Embryonic facial prominence (tissue), 1 donor: ENCODE results near the gene LTC4S.
A peak's percentile ranks its signal among the peaks of the same experiment; 100 is the strongest.

Source experiments
- DNase-seq: peaks from one replicate; pipeline ENCODE4 v3.0.0-alpha.2; 2016; ENCODE audit errors: extremely low spot score

Gene LTC4S

DNA sequence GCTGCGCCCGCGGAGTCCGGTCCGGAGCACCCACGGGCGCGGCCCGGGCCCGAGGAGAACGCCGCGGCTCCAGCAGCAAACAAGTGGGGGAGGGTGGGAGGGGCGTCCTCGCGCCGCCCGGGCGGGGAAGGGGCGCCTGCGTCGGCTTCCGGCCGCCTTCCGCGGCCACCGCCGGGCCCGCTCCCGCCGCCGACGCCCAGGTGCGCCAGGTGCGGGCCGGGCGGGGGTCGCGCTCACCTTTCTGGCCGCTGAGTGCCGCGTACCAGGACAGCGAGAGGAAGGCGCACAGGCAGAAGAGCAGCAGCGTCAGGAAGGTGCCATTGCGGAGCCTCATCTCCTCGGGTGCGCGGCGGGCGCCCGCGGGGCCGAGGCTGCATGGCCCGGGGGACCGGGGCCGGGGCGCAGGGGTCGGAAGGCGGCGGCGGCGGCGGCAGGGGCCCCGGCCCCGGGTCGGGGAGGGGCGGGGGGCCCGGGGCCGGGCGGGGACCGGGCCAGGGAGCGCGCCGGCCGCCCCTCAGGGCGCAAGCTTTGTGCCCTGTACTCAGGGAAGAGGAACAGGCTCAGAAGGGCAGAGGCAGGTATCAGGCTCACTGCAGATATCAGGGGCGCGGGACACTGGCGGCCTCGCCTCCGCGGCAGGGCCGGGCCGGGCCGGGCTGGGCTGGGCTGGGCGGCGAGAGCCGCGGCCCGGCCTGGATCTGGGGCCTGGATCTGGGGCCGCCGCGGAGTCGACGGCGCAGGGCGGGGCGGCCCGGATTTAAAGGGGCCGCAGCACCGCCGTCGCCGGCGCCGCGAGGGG, 12.7 kb downstream of the LTC4S start, which contains the start of gene MGAT4B:
Gene MGAT4B, minus strand, starts transcription at position 617 of the 799 bp plus-strand sequence. Its CDS starts 283 bp downstream, at position 334.
- DNase-seq, result no peak

DNA sequence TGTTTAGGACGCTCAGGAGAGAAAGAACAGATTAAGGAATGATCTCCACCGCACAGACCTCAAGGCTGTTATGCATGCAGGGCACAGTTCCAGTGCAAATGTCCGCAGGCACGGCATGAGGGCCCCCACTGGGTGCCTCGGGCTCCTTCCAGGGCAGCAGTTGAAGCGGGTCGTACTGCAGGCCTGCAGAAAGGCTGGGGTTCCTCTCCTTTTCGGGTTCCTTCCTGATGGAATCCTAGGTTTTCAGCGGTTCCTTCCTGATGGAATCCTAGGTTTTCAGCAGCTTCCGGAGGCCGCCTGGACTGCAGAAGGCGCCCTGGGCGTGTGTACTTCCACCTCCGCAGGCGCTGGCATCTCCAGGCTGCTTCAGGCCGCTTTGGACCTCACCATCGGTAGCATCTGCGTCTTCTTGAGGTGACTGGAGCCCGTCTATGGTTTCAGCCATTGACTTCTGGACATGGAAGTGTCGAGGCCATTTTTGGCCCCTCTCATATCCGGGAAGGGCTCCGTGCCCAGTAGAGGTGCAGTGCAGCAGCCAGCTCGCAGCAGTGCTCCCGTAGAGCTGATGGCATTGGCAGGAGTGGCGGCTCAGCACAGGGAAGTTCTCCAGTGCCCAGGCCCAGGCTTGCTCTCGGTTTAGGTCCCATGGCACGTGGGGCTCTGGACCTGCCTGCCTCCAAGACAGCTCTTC, 18.5 kb downstream of the LTC4S start:
- no peak for DNase-seq

DNA sequence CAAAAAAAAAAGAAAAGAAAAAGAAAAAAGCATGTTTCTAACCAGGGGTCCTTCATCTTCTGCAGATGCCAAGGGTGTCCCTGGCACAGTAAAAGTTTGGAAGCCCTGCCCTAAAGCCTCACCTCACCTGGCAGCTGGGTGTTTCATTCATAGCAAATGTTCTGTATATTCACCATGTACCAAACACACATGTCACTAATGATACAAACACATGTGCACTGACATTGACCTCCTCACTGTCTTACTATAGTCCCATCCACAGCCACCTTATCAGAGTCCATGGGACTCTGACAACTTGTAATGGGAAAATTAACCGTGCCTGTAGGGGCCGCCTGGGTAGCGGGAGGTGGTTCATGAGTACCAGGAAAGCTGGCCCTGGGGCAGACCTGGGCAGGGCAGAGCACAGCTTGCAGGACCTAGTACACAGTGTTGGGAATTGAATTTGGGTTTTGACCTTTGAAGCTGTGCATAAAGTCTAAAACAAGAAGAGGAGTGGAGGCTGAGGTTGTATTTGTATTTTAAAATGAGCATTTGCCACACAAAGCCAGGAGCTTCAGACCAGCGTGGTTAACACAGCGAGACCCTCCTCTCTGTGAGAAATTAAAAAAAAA, 19.3 kb downstream of the LTC4S start:
- no peak for DNase-seq

DNA sequence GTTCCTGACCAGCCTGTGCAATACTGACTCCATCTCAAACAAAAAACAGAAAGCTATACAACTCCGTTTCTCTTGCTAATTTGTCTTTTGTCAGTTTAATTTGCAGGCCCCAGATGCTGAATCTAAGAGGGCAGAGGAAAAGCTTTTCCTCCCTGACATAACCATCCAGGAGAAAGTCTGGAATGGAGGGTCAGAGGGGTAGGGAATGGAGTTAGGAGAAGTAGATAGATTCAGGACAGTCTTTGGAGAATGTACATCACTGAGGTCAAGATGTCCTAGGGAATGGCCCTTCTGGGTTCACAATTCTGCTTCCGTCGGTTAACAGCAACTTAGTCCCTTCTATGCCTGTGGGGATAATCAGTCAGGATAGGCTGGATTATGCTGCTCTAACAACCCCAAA, 20.3 kb downstream of the LTC4S start:
- no peak for DNase-seq

DNA sequence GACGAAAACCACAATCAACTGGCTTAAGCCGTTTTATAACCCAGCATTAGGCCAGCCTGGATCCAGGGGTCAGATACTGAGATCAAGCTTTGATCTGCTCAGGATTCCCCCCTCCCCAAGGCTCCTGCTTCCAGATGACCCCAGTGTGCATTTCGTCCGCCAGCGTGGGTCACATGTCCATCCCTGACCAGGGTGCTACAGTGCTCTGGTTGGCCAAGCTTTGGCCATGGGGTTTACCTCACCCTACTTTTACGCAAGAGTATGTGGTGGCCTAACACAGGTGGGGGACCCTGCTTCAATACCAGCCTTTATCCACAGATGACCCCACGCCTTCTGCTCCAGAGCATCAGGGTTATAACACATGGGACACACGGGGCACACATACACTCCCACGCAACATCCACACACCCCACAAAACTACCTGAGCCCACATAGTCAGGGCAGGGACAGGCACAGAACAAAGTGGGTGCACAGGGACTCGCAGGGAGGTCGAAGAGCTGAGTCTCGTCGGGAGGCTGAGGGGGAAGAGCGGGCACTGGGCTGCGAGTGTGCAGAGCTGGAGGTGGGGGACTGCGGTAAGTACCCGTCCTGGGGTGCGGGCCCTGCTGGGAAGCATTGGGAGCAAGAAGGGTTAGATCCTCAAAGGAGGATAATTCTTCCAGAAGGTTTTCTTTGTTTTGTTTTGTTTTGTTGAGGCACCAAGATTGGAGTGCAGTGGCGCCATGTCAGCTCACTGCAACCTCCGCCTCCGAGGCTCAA, 21.9 kb downstream of the LTC4S start:
- DNase-seq, result no peak

DNA sequence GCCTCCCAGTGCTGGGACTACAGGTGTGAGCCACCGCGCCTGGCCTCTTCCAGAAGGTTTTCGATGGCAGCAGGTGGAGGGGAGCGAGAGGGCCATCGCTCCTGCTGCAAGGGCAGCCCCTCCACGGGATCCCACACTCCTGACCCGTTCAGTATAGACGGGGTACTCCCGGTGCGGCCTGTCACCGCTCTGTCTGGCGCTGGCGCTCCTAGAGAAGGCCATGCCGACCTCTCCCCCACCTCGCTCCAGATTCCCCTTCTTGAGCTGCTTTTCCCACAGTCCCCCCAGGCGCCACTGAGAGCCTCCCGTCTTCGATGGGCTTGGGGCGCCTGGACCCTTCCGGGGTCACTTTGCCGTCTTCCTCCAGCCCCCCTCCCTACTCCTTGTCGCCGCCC, 22.6 kb downstream of the LTC4S start:
- no peak for DNase-seq

DNA sequence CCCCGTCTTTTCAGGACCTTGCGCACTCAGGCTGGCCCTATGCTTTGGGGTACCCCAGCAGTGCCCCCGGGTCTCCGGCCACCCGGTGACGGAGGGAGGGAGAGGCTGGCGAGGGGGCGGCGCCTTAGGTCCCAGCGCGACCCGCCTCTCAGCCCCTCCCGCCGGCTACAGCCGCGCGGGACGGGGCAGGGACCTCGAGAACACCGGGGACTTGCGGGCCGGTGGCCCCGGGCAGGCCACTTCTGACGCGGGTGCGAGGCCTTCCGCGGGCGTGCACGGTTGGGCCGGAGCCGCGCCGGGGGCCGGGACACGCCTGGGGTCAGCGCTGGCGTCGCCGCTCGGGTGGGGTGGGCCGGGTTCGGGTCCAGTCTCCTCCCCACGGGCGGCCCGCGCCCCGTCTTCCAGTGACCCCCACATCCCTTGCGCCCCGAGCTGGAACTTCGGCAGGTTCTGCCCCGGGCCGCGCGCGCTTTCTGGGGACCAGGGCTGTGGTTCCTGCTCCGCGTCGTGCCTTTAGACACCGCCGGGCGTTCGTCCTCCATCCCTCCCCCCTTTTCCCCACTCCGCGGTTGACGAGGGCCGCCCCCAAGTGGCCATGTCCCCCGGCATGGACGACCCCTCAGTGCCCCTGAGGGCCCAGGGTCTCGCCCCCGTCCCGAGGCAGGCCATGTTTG, 23.1 kb downstream of the LTC4S start:
- no peak for DNase-seq

DNA sequence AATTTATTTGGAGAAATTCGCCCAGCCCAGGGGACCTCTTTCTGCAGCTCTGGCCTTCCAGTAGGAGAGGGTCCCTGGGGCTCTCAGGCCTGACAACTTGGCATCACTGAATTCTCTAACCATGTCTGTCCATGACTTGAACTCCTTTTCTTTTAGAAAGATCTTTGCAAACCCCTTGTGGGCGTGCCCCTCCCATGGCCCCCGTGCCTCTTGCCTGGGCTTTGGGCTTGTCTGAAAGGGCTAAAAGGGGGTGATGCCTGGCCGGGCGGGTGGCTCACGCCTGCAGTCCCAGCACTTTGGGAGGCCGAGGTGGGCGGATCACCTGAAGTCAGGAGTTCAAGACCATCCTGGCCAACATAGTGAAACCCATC, 23.7 kb downstream of the LTC4S start:
- no peak for DNase-seq

DNA sequence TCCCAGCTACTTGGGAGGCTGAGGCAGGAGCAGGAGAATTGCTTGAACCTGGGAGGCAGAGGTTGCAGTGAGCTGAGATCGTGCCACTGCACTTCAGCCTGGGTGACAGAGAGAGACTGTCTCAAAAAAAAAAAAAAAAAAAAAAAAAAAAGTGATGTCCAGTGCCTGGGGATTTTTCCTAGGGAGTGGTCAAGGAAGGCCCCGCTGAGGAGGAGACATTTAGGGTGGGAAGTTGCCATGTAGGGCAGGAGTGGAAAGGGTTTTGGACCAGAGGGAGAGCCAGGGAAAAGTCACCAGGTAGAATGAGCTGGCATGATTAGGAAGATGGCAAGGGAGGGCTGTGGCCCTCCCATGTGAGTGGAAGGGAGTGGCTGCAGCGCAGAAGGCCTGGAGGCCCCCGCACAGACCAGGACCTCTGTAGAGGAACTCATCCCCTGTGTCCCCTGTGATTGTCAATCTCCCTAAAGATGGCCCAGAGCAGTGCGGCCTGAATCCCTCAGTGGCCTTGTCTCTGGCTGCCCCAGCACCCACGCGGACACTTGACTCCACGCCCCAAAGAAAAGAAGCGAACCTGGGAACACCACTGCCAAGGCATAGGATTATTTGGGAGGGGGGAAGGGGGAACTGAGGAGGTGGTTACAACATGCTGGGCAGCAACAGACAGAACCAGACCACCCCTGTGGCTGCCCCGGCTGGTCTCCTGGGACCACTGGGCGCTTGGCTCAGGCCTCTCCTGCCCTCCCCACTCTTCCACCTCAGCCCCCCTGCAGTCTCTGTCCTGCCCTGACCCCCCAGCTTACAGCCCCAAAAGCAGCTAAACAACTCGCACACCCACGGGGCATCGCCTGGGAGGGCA, 24.3 kb downstream of the LTC4S start:
- no peak for DNase-seq

DNA sequence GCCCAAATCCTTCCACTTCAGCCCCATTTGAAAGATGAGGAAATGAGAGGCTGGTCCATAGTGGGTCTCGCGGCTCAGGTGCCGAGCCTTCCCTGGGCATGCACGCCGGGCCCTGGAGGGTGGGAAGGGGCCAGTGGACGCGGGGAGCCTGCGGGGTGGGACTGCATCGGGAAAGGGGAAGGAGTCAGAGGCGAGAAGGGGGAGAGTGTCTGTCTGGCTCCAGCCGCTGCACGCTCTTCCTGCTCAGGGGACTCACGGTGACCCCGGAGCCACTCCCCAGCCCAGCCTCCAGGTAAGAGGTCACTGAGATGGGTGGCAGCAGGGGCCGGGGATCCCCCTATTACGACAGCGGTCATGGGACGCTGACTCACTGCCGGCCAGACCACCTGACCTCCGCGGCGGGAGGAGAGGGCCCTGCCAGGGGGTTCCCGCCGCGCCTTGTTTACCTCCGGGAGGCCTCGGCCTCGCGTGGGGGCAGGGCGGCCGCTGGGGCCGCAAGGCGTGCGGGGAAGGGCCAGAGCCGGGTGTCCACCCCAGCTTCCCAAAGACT, 25.0 kb downstream of the LTC4S start:
- DNase-seq, result no peak

DNA sequence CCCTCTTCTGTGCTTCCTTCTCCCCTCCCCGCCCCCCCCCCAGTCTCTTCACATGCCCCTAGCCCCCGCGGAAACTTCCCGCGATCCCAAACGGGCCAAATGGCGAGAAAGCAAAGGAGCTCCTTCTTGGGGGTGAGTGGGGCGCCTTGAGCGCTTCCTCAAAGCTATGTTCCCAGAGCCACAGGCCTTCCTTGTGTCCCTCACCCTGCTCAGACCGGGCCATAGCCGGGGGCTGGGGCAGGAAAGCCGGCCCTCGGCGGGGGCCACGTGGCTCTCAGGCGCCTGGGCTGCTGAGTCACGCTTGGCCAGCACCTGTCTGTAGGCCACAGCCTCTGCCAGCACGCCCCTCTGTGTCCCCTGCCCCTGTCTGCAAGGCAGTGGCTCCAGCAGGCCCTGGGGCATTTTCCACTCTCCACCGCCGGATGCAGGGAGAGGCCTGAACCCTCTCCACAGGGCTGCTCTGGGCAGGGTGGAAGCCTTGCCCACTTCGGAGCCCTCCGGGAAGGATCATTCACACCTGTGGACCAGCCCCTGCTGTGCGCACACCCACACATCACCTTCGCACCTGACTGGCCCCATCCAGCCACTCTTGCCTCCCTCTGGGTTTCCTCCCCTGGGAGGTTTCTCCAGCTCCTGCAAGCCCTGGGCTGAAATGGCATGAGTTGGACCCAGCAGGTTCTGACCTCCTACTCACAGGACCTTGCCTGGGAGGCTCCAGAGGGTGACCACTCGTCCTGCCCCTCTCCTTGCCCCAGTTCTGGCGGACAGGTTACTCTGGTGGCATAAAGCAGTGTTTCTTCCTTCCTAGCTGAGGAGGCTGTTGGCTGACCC, 25.7 kb downstream of the LTC4S start:
- DNase-seq, result no peak

DNA sequence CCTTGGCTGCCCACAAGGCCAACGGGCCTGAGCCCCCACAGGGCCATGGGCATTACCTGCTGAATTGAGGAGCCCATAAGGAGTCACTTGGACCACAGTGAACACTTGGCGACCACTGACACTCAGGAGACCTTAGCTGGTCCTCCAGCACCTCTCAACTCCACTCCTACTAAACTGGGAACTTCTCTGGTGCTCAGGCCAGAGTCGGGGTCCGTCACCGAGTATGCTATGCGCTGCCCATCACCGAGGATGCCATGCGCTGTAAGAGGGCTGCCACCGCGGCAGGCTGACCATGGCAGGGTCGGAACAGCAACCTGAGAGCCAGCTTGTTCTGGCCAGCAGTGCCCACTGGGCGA, 26.3 kb downstream of the LTC4S start:
- no peak for DNase-seq

DNA sequence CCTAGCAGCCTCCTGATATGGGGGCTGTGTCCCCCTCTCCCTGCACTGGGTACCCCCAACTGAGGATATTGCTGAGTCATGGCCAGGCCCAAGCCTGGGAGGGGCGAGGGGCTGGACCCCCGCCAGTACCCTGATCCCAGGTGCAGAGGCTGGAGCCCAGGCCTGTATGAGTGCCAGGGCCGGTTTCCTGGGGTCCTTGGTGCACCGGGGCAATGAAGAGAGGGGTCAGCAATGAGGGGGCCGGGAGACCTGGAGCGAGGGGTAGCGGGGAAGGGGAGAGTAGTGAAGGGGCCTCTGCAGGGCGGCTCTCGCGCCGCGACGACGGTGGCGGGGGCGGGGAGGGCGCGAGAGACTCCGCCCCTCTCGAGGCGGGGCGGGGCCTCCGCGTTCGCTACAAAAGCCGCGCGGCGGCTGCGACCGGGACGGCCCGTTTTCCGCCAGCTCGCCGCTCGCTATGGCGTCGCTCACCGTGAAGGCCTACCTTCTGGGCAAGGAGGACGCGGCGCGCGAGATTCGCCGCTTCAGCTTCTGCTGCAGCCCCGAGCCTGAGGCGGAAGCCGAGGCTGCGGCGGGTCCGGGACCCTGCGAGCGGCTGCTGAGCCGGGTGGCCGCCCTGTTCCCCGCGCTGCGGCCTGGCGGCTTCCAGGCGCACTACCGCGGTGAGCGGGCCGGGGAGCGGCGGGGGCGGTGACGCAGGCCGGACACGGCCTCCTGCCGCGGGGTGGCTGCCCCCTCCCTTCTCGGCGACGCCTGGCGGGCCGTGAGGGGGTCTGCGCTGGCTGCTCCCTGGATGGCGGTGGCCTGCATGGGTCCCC, 26.9 kb downstream of the LTC4S start, which contains the start of gene SQSTM1:
Gene SQSTM1, plus strand, starts transcription at position 423 of the 815 bp plus-strand sequence. Its CDS starts 32 bp downstream, at position 455.
- DNase-seq, result peak; percentile 53

DNA sequence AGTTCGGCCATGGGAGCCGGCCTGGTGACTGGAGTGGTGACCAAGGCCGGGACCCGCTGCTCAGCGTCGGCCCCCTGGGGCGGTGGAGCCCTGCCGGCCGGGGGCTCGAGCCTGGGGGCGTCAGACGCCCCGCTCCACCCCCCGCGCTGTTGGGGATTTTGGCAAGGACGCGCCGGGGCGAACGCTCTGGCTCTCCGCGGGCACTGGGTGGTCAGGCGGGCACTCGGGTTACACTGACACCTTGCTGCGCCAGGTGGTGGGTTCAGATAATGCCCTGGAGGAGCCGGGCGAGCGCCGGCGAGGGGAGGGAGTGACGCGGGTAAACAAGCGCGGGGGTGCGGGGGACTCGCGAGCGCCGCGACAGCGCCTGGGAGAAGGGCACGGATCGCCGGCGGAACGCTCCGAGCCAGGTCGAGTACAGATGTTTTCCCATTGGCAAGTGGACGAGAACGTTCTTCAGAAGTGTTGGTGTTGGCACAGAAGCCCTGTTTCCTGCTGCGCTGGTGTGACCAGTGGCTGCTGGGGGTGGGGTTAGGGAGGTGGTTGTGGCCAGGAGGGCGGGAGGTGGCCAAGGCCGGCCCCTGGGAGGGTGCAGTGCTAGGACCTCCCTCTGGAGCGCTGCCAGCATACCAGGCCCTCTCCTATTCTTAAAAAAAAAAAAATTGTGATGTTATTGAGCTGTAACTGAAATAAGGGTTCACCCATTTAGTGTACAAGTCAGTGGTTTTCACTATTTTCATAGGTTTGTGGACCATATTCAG, 27.7 kb downstream of the LTC4S start:
- DNase-seq, result peak; percentile 71

DNA sequence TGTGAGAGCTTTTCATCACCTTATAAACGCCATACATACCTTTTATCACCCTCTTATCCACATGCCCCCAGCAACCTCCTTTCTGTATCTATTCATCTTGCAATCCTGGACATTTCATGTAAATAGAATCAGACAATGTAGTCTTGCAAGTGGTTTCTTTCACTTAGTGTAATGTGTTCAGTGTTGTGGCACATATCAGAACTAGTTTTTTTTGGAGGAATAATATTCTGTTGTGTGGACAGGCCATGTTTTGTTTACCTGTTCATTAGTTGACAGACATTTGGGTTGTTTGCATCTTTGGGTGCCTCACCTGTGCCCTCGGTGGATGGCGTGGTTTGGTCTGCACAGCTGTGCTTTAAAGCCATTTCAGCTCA, 28.3 kb downstream of the LTC4S start:
- DNase-seq, result no peak

DNA sequence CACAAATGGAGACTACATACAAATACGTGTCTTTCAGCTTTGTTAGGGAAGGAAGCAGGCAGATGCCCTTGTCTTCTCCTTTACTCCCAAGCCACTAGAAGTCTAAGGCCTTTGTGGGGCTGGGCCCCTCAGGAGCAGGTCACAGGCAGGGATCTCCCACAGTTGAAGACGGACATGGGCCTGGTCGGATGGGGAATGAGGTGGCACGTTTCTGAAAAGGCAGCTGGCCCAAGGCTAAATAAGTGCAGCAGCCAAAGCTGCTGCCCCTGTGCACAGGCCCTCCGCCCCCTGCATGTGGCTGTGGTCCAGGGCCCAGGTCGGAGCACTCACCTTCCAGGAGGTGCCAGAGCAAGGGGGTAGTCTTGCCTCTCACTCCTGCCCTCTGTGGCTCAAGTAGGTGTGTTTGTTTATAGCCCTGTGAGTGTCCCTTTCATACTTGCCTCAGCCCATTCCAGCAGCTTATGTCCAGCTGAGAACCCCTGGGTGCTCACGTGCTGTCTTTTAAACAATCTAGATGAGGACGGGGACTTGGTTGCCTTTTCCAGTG, 28.7 kb downstream of the LTC4S start:
- DNase-seq, result no peak

DNA sequence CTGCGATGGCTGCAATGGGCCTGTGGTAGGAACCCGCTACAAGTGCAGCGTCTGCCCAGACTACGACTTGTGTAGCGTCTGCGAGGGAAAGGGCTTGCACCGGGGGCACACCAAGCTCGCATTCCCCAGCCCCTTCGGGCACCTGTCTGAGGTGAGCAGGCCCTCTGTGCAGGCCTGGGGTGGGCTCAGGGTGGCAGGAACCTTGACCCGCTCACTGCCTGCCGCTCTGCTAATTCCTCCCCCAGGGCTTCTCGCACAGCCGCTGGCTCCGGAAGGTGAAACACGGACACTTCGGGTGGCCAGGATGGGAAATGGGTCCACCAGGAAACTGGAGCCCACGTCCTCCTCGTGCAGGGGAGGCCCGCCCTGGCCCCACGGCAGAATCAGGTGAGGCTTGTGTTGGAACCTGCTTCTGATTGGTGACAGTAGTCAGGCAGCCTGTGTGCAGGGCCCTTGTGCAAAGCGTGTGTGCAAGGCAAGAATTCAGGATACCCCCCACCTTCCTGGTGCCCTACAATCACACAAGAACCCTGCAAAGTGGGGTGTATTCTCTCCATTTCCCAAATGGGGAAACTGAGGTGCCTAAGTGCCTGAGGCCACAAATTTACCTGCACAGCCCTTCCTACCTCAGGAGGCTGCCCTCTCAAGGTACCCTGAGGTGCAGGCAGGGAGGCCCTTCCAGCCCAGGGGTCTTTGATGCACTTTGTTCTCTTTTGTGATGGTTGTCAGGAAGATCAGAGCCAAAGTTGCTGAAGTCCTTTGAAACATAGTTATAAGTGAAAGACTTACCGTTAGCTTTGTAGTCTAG, 30.4 kb downstream of the LTC4S start:
- DNase-seq, result no peak
